SH-SY5Y (cell line): ENCODE measurements around the gene SLC22A5.

ENCODE experiments used
- GATA2 ChIP-seq: IDR thresholded peaks from 2 replicates; pipeline ENCODE4 v1.6.1; 2011; ENCODE audit warnings: mild to moderate bottlenecking, low read depth, low read length
- GATA3 ChIP-seq: IDR thresholded peaks from 2 replicates; pipeline ENCODE4 v1.6.1; 2011; ENCODE audit warnings: low read depth, mild to moderate bottlenecking, low read length, moderate library complexity

GRCh38 chr5:132394667-132395259, 25.3 kb downstream of the SLC22A5 start:
- TF ChIP-seq GATA3 (no peak), GATA2 (no peak)
